DMS79 treated with DMSO at 0.1 percent for 48 hours (cell line): ENCODE results near the gene BRD9.
"Not testable (repeated sequence)": the region's sequence is repeated elsewhere in the genome, so short reads cannot be mapped to it uniquely, and the experiment has no call there.

Experiments used
- DNase-seq: peaks from one replicate; lab custom pipeline; 2025; lab: John Stamatoyannopoulos, UW

Gene BRD9

DNA sequence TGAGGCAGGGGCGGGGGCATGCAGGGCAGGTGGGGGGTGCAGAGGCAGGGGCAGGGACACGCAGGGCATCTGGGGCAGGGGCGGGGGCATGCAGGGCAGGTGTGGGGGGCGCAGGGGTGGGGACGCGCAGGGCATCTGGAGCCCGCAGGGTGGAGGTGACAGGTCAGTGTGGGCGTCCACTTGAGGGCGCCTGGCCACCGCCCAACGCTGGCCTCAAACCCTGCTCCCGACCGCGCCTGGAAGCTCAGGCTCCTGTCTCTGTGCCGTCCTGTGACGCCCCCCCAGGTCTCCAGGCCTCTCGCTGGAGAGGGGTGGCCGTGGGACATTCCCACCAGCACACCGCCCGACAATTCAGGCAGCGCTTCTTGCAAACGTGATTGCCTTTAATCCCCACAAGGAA lies 48.7 kb downstream of the BRD9 start:
- not testable (repeated sequence) for DNase-seq

DNA sequence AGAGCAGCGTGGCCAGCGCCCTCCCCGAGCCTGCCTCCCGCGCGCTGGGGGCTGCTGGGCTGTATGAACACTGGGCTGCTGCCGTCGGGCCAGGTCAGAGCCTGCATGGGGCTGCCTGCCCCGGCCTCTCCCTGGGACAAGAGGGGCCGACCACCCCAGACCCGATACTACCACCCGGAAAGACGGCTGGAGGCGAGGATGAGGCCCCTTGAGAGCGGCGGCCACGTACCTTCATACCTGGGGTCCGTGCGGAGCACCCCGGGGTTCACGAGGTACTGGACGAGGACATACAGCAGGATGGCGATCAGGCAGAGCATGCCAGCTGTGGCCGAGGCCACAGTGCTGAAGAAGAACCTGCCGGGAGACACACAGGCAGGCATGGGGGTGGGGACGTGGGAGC lies 49.2 kb downstream of the BRD9 start:
- DNase-seq, result not testable (repeated sequence)

DNA sequence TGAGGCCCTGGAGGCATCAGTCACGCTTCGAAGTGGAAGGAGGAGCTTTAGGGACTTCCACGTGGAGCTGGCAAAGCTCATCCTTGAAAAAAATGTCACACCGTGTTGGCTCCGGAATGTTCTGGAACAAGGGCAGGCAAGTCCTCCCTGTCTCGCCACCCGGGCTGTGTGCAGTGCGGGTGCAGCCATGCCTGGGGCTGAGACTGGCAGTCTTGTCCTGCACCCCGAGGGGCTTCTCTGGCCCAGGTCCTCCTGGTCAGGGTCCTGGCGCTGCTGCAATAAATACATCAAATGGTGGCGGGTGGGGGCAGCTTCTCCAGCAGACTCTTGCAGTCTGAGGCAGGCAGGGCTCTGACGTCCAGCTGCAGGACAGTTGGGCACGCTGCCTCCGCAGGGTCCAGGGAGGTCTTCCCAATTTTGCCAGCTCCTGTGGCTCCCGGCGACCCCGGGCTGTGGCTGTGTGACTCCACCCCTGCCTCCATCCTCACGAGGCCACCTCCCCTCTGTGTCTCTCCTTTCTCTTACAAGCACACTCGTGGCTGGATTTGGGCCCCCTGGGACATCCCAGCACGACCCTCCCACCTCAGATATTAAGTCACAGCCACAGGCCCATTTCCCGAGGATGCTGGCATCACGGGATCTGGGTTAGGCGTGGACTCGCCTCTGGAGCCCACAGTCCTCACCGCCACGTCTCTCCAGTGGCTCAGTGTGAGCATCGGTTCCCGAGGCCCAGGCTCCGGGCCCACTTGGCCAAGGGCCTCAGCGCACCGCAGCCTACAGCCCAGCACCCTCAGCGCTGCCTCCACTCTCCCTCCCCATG lies 50.0 kb downstream of the BRD9 start:
- not testable (repeated sequence) for DNase-seq

DNA sequence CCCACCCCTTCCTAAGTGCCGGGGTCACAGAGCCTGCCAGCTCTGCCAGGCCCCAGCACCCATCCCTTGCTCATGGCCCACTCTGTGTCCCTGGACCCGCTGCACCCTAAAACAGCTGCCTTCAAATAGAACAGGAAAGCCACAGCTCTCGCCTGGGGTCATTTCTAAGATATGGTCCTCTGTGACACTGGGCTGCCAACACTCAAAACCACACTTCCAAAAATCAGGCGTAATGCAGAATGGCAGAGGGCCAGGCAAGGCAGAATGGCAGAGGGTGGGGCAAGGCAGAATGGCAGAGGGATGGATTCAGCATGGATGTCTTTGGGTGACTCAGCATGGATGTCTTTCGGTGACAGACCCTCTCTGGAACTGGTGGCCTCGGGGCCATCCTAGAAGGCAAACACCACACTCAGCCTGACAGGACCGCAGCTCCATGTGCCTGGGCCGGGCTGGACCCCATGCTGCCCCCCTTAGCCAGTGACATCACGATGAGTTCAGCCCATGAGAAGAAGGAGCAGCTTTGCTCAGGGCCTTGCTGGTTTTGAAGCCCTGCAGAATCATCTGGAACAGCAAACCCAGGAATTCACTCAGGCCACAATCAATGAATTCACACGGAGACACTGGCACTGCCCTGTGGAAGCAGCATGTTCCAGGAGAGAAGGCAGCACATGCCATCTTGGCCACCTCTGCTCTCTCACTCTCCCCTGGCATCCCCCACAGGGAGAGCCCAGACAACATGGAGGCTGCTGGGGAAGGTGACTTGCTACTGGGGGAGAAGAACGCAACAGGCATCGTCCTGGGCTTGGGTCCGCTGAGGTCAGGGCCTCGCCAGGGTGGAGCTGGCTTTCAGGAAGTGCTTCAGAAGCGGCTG lies 50.8 kb downstream of the BRD9 start:
- not testable (repeated sequence) for DNase-seq

DNA sequence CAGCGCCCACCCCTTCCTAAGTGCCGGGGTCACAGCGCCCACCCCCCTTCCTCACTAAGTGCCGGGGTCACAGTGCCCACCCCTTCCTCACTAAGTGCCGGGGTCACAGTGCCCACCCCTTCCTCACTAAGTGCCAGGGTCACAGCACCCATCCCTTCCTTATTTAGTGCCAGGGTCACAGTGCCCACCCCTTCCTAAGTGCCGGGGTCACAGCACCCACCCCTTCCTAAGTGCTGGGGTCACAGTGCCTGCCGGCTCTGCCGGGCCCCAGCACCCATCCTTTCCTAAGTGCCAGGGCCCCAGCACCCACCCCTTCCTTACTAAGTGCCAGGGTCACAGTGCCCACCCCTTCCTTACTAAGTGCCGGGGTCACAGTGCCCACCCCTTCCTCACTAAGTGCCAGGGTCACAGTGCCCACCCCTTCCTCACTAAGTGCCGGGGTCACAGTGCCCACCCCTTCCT lies 51.6 kb downstream of the BRD9 start:
- DNase-seq, result not testable (repeated sequence)

DNA sequence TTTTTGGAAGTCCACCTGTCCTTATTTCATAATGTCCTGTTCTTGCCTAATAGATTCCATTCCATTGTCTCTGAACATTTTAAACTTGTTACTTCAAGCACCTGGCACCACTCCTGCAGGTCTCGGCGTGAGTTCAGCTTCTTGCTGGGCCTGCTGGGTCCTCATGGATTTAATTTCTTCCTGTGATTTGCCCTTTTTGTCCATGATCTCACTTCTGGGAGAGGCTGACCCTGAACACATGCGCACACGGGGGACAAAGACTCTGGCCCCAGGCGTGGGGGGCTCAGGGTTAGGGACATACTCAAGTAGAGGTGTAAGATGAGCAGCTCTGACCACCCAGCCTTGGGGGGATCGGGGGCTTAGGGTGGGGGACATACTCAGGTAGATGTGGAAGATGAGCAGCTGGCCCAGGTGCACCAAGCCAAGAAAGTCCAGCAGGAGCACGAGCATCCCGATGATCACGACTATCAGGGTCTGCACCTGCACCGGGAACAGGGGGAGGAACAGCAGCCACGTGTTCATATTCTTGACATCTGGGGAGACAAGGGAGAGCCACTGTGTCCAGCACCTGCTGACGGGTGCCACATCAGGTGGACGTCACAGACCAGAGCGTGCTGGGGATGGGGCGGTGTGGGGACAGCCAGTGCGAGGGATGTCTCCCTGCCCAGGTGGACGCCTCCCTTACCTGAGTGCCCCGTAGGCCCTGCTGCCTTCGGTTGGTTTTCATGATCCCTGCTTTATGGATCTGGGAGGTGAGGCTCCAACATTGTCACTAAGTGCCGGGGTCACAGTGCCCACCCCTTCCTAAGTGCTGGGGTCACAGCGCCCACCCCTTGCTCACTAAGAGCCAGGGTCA lies 52.3 kb downstream of the BRD9 start:
- DNase-seq, result not testable (repeated sequence)

DNA sequence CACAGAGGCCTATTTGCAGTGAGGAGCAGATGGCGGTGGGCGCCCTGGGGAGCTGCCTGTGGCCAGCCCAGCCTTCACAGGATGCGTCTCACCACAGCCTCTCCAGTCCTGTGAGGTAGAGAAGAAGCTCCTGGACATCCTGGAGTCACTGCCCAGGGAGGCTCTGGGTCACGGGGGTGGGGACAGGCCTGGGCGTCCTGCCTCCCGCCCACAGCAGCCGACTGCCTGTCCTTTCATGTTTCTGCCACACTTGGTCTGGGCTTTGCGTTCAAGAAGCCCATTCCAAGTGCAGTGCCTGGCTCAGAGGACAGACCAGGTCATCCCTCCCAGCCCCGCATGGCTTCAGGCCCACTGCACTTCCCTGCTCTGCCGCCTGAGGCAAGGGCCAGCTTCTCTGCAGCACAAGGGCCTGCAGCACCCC lies 54.2 kb downstream of the BRD9 start:
- not testable (repeated sequence) for DNase-seq

DNA sequence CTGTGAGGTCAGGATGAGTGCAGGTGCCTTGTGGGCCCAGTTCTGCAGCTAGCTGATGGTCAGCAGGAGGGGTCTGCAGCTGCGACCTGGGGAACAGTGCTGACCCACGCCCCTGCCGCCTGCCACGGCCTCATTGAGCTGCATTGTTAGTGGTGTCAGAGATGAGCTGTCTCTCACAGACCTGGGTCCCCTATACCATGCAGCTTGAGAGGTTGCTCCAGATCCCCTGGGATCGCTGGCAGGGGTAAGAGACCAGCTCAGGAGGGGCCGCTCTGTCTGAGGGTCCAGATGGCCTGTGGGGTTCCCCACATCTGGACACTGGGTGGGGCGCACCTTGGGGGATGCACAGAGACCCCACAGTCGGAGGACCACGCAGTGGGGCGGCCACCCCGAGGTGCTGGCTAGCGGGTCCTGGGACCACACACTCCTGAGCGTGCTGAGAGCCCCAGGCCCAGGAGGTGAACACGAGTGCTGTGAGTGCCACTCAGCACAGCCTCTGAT lies 54.9 kb downstream of the BRD9 start:
- DNase-seq, result not testable (repeated sequence)

DNA sequence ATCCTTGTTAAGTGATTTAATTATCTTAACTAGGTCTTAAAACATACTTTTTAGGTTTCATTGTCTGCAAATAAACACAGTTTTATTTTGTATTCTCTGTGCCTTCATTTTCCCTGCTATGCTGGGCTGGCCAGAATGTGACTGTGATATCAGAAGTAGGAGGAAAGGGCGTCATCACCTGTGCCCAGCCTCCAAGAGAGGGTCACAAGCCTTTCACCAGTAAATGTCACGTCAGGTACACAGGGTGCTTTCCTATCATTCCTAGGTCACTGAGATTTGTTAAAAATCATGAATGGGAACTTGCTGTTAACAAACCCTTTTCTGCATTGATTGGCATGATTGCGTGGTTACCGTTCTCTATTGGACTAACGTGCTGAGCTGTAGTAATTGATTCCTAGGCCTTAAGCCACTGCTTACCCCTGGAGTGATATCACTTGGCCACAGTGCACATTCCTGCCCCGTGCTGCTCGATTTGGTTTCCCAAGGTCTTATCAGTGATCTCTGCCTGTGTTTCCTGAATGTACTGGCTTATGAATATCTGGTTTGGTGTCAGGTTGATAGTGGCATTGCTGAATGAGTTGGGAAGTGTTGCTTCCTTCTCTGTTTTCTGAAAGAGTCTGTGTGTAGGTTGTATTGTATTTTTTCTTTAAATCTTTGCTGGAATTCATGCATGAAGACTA lies 56.5 kb downstream of the BRD9 start:
- not testable (repeated sequence) for DNase-seq

DNA sequence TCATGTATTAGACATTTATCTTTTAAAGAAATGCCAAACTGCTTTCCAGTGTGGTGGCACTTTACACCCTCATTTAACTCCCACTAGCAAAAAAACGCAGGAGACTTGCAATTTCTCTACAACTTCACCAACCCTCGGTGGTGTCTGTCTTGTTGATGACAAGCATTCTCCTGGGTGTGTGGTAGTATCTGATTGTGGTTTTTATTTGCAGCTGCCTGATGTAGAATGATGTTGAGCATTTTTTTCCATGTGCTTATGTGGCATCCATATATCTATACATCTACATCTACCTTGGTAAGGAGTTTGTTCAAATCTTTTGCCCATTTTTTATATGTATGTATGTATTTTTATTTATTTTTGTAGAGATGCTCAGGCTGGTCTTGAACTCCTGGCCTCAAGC lies 58.6 kb downstream of the BRD9 start:
- not testable (repeated sequence) for DNase-seq

DNA sequence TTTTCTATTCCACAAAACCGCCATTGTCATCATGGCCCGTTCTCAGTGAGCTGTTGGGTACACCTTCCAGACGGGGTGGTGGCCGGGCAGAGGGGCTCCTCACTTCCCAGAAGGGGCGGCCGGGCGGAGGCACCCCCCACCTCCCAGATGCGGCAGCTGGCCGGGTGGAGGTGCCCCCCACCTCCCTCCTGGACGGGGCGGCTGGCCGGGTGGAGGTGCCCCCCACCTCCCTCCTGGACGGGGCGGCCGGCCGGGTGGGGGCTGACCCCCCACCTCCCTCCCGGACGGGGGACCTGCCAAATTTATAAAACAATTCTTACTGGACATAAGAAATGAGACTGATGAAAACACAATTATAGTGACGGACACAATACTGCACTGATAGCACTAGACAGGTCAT lies 64.4 kb downstream of the BRD9 start:
- not testable (repeated sequence) for DNase-seq

DNA sequence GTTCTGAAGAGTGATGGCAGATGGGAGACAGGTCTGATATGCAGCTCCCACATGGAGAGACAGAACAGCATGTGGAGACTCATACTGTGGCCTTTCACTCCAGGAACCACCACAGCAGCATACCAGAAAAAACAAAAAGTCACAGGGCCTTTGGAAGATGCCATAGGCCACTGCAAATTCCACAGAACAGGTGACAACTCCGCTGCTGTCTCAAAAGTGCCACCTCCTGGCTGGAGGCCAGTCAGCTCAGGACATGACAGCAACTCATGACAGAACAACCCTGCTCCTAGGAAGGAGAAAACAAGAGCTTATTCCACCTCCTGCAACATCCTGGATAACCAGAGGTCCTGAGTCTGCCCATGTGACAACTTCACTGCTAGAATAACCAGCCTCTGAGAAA lies 67.1 kb downstream of the BRD9 start:
- not testable (repeated sequence) for DNase-seq

DNA sequence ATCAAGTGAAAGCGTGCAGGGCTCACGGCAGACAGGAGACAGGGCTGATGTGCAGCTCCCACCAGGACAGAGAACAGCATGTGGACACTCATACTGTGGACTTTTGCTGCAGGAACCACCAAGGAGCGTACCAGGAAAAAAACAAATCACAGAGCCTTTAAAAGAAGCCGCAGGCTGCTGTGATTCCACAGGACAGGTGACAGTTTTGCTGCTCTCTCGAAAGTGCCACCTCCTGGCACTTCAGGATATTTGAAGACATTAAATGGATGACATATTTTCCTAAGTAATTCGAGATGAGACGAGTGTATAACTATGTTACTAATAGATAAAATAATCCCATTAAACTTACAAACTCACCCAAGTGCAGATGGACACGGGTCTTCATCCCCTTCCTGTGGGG lies 71.1 kb downstream of the BRD9 start:
- no peak for DNase-seq

DNA sequence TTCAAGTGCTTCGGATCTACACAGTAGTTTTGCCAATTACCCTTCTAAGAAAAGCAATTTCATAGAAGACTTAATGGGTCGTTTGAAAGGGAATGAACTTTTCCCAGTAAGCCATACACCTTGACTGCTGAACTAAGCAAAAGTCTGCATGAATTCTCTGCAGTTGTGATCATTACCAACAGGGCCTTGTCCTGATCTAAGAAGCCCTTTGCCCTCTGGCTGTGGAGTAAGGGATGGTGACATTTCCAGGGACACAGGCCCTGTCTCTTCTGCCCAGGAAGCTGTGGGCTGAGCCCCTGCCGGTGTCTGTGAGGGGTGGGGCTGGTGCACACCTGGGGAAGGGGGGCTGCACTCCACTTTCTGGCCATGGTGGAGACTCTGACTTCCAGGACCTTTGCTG lies 72.4 kb downstream of the BRD9 start:
- no peak for DNase-seq

DNA sequence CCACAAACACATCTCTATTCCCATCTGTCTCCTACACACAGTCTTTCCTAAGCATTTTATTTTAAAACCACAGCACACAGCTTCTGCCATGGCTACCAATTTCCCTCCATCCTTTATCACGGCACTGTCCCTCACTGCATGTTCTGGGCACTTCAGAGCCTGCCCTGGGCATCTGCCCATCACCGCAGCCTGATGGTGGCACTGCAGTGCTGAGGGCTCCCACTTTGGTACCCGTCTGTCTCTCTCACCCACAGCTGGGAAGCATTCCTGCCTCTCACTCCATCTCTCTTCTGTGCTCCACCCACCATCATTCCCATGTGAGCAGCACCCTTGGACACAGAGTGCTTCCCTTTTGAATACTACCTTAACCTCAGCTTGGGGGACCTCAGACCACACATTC lies 73.5 kb downstream of the BRD9 start:
- no peak for DNase-seq

DNA sequence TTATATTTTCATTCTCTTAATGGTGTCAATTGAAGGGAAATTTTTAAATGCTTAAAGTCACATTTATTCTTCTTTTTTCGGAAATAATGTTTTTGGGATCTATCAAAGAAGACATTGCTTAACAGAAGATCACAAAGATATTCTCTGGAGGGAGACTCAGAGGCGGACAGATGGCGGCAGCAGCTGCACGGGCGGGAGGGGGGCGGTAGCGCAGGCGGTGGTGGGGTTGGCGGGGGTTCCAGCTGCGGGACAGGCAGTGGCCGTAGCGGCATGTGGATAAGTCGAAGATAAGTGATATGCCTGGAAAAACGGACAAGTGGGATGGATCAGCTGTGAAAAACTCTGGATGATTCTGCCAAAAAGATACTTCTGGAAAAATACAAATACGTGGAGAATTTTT lies 76.4 kb downstream of the BRD9 start:
- DNase-seq, result no peak

DNA sequence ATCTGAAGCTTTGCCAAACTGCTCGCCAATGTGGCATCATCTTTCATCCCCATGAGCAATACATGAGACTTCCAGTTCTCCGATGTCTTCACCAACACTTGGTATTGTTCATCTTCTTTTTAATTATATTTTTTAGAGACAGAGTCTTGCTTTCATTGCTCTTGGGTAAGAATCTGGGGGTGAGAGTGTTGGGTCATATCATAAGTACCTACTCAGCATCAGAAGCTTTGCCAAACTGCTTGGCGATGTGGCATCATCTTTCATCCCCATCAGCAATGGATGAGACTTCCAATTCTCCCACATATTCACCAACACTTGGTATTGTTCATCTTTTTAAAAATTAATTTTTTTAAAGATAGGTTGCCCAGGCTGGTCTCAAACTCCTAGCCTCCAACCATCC lies 77.2 kb downstream of the BRD9 start:
- no peak for DNase-seq
